GF-D8 (cell line): Measurements from ENCODE around the gene F13A1.

Source experiments
- DNase-seq: peaks from one replicate; lab custom pipeline; 2025; lab: John Stamatoyannopoulos, UW

The F13A1 gene

GRCh38 chr6:6243846-6244245, 76.6 kb downstream of the F13A1 start:
- no peak for DNase-seq

GRCh38 chr6:6239598-6240581, 80.6 kb downstream of the F13A1 start:
- no peak for DNase-seq

GRCh38 chr6:6236730-6237469, 83.6 kb downstream of the F13A1 start:
- DNase-seq = no peak

- no peak for DNase-seq
Observed at GRCh38 chr6:6235786-6236185, 84.7 kb downstream of the F13A1 start.

GRCh38 chr6:6234963-6235362, 85.5 kb downstream of the F13A1 start:
- no peak for DNase-seq

- no peak for DNase-seq
Observed at GRCh38 chr6:6230286-6230685, 90.2 kb downstream of the F13A1 start.

DNA sequence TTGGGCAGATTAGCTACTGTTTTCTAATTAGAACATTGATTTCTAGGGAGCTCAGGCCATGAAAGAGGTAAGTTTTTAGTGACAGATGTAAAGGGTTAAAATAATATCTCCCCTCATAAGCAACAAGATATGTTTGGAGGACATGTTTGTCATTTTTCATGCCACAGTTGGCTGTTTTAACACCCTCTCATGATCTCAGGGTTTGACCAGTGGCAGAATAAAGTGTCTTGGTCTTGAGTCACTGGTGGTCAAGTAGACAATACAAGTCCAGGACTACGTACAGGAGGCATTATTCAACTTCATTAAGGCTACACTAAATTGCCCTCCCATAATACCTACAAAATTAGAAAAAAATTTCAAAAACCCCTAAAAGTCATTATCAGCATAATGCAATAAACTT, 92.6 kb downstream of the F13A1 start:
- no peak for DNase-seq

DNA sequence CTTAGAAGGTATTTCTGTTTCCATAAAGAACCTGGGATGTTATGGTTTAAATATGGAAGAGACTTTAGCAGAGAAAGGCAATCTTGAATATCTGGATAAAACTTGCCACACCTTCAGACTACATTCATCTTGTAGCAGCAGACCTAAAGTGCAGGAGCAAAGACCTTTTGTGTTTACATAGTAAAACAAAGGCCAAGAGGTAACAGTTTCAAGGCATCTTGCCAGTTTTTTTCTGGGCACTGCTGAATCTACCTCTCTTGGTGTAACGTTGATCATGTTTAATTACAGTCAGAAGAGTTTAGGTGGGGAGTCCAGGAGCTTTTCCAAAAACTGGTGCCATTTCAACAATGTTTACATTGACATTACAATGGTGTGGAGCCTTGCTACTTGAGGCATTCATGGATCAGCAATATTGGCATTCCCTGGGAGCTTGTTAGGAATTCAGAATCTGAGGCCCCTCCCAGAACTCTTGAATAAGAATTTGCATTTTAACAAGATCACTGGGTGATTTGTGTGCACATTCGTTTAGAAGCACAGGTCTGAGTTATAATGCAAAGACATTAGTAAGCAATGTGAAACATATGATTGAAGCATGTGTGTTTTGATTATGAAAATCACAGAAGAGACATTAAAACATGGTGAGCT, 94.5 kb downstream of the F13A1 start:
- no peak for DNase-seq

DNA sequence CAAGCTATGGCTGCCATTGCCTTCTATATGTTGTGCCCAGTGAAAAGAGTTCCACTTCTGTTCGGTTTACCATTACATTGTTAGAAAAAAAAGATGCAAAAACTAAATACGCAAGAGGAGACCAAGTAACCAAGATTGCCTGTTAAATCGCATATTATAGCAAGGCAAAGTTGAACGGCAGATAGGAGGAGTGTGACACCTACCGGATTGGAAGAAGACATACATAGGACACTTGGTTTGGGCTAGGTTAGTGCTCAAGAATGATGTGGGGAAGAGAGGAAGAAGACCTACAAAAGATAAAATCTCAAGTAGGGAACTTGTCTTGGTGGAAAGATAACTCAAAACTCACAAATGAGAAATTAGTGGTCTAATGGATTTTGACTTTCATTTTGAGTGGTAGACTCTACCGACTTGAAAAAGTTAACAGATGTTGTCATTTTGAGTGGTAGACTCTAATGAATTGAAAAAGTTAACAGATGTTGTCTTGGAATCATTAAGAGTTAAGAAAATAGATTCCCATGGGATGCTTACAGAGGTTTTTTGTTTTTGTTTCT, 95.5 kb downstream of the F13A1 start:
- no peak for DNase-seq

DNA sequence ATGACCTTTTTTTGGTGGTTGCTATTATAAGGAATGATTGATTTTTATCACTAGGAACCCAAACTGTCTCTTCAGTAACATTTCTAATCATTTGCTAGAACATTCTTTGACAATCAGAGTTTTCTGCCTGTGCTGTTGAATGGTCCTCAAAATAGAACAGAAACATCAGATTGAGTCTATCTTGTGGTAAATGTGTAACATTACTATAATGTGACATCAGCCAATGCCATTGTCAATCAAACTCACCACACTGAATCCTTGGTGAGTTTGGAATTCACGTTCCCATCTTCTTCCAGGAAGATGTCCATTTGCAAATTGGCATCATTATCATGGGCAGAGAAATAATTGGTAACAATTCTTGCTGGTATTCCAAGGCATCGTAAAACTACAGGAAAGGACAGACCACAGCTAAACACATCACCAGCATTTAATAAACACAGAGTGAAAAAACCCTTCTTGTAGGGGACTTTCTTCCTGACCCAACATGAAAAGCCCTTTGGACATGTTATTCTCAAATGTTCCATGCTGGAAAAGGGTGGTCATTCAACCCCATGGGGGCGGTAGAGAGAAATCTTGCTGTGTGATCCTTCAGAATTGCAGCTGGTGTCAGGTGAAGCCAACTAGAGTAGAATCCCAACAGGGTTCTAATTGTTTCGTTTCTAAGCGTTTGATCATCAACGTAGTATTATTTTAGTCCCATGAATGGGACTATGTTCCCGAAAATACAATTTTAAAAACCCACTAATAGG, 98.5 kb downstream of the F13A1 start:
- no peak for DNase-seq

DNA sequence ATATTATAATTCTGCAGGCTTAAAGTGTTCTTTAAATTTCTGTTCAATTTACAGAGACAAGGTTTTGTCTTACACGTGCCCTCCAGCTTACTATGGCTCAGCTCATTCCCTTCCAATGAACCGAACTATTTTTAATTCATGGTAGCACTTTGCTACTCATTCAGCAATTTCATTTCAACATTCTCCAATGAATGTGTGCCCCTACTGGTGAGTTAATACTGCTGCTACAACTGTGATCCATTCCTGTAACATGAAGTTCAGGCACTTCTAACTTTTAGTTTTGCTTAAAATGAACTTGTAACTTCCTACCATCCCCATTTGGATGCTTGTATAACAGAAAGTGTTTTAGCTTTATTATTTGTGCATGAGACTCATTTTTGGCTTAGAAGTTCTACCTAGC, 99.7 kb downstream of the F13A1 start:
- no peak for DNase-seq

GRCh38 chr6:6219716-6220115, 100.7 kb downstream of the F13A1 start:
- DNase-seq = no peak

DNA sequence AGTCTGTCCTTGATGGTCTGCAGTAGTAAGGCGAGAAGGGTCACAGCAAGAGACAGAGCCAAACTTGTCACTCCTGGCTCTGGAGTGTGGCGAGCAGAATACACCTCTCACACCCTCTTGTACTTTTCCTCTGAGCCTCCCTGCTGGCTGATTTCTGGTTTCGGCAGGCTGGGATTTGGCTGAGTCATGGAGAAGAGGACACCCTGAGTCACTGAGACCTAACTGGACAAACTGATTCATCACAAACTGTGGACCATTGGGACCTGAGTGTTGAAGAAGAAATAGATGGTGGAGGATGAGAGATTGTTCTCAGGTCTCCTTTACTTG, 101.7 kb downstream of the F13A1 start:
- DNase-seq = no peak

DNA sequence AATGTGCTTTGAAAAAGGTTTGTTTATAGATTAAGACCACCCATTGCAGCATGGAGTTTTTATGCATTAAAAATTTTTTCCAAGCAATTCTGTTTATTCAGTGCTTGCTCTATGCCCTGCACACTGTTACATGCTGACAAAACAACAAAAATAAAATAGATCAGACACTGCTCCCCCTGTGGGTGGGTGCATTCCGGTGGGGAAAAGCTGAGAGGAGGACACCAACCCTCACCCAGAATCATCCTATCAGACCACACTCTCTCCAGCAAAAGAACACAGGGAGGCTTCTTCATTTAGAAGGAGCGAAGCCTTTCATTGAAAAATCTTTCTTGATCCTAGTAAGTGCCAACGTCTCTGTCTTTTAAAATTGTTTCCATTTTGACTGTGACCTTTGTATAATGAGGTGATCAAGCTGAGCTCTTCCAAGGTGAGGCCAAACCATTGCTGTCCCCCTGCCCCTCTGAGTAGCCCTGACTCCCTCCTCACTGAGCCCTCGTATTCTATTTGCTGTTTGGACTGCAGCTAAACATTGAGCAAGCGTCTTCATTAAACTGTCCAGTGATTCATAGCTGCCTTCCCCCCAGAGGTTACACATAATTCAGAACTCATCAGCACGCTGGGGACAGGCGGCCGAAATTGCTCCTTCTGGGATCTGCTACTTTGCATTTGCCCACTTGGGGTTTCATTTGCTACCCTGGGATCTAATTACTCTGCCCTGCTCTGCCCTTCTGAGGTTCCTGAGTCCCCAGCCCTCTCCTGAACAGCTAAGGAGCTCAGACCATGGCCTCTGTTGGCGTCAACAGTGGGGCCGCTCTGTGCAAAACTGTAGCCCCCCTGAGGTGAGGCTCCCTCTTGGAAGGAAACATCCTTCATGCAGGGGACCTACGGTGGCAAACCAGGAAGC, 102.4 kb downstream of the F13A1 start:
- DNase-seq = no peak

- DNase-seq = no peak
Observed at GRCh38 chr6:6210994-6211393, 109.5 kb downstream of the F13A1 start.

DNA sequence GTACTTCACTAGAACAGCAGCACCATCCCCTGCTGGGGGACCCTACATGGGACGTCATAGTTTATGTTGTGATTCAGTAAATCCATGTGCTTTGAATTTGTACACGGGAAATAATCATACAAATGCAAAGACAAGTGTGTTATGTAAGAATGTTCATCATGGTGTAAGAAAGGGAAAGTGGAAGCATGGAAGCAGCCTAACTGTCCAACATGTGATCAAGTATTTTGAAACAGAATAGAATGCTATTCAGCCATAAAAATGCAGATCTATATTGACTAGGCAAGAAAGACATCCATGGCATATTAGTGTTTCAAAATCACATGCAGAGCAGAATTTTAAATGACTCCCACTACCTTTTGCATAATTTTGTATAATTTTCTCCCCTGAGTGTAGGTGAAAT, 117.6 kb downstream of the F13A1 start:
- no peak for DNase-seq

- no peak for DNase-seq
Observed at GRCh38 chr6:6201200-6201599, 119.3 kb downstream of the F13A1 start.

GRCh38 chr6:6199678-6200077, 120.8 kb downstream of the F13A1 start:
- DNase-seq = no peak

GRCh38 chr6:6196762-6197161, 123.7 kb downstream of the F13A1 start:
- no peak for DNase-seq

GRCh38 chr6:6195080-6195479, 125.4 kb downstream of the F13A1 start:
- DNase-seq = no peak
